SU-DHL-6 (cell line): Measurements from ENCODE around the gene G6PD.

Experiments used
- H2AFZ ChIP-seq: fragments of 200-600 bp; sonication (generic); 2 replicates; pipeline ENCODE4 v1.6.1; 2014; ENCODE audit warnings: low read depth, mild to moderate bottlenecking, moderate library complexity, mixed read lengths, antibody characterized with exemption, low read length; ENCODE audit not compliant: severe bottlenecking
- H3F3A ChIP-seq: fragments of 200-600 bp; shearing (Covaris generic); 2 replicates; pipeline ENCODE4 v1.6.0; 2016; ENCODE audit warnings: antibody characterized with exemption, mild to moderate bottlenecking; ENCODE audit not compliant: insufficient read depth
- H3K27ac ChIP-seq: fragments of 200-600 bp; sonication (generic); 2 replicates; pipeline ENCODE4 v1.5.1; 2016; ENCODE audit warnings: low read depth, mild to moderate bottlenecking, low read length, moderate library complexity, mixed read lengths
- H3K27me3 ChIP-seq: fragments of 200-600 bp; sonication (generic), shearing (Covaris generic); 2 replicates; pipeline ENCODE4 v1.6.0; 2014; ENCODE audit warnings: mild to moderate bottlenecking, low read length
- H3K36me3 ChIP-seq: fragments of 200-600 bp; sonication (generic); 2 replicates; pipeline ENCODE4 v1.6.1; 2014; ENCODE audit warnings: mild to moderate bottlenecking, low read length, mixed read lengths
- H3K4me2 ChIP-seq: fragments of 300-600, 200-600 bp; shearing (Covaris generic), sonication (generic); 2 replicates; pipeline ENCODE4 v1.6.0; 2014; ENCODE audit warnings: low read length, low read depth, mild to moderate bottlenecking; ENCODE audit not compliant: poor library complexity, severe bottlenecking
- H3K4me3 ChIP-seq: fragments of 200-600 bp; sonication (generic); 2 replicates; pipeline ENCODE4 v1.5.1; 2014; ENCODE audit warnings: antibody characterized with exemption, low read length, mild to moderate bottlenecking, mixed read lengths; ENCODE audit not compliant: insufficient read depth, poor library complexity, severe bottlenecking
- H3K79me2 ChIP-seq: fragments of 200-600 bp; sonication (generic); 2 replicates; pipeline ENCODE4 v1.6.1; 2014; ENCODE audit warnings: mild to moderate bottlenecking, low read length, moderate library complexity; ENCODE audit not compliant: insufficient read depth
- H3K9ac ChIP-seq: fragments of 200-600 bp; sonication (generic); 2 replicates; pipeline ENCODE4 v1.7.0; 2014; ENCODE audit warnings: mild to moderate bottlenecking, low read length
- H3K9me2 ChIP-seq: fragments of 200-600 bp; sonication (generic); replicated peaks from 2 replicates; pipeline ENCODE4 v1.6.1; 2014; ENCODE audit warnings: low read length; ENCODE audit not compliant: insufficient read depth
- H3K9me3 ChIP-seq: fragments of 200-600 bp; sonication (generic); 2 replicates; pipeline ENCODE4 v1.6.1; 2014; ENCODE audit warnings: low read length, mixed read lengths; ENCODE audit not compliant: insufficient read depth
- H4K20me1 ChIP-seq: fragments of 200-600 bp; sonication (generic); 2 replicates; pipeline ENCODE4 v1.6.1; 2014; ENCODE audit warnings: low read depth, mild to moderate bottlenecking, antibody characterized with exemption, low read length, moderate library complexity, mixed read lengths
- CTCF ChIP-seq: fragments of 200-600 bp; sonication (generic); IDR thresholded peaks from one replicate; pipeline ENCODE4 v1.5.1; 2017; ENCODE audit warnings: antibody characterized with exemption, mild to moderate bottlenecking, low read length, moderate library complexity; ENCODE audit not compliant: insufficient read depth, poor library complexity, severe bottlenecking
- EZH2phosphoT487 ChIP-seq: fragments of 200-600 bp; sonication (generic), shearing (Covaris generic); conservative IDR thresholded peaks from 2 replicates; pipeline ENCODE4 v1.6.1; 2018; ENCODE audit warnings: mild to moderate bottlenecking, antibody characterized with exemption, low read length, moderate library complexity, mixed read lengths

Gene G6PD

GRCh38 chrX:154526901-154527675, 19.6 kb downstream of the G6PD start:
- no peaks in the 10 kb centered on the region for H3K9me2 ChIP-seq
- peak overlapping the region; percentile 64 for H3K4me2 ChIP-seq
- H3K79me2 ChIP-seq = no peaks in the 10 kb centered on the region
- peak overlapping the region; percentile 63 for H3K27ac ChIP-seq
- TF ChIP-seq CTCF (peak; percentile 21), EZH2phosphoT487 (no peak)
- no peaks in the 10 kb centered on the region for H3K36me3 ChIP-seq
- H3K4me3 ChIP-seq = peak overlapping the region; percentile 46
- peak overlapping the region; percentile 53 for H3K9ac ChIP-seq
- peak overlapping the region; percentile 82 for H2AFZ ChIP-seq
- H3K27me3 ChIP-seq = no peaks in the 10 kb centered on the region
- H3F3A ChIP-seq = no peaks in the 10 kb centered on the region
- no peaks in the 10 kb centered on the region for H3K9me3 ChIP-seq
- no peaks in the 10 kb centered on the region for H4K20me1 ChIP-seq

DNA sequence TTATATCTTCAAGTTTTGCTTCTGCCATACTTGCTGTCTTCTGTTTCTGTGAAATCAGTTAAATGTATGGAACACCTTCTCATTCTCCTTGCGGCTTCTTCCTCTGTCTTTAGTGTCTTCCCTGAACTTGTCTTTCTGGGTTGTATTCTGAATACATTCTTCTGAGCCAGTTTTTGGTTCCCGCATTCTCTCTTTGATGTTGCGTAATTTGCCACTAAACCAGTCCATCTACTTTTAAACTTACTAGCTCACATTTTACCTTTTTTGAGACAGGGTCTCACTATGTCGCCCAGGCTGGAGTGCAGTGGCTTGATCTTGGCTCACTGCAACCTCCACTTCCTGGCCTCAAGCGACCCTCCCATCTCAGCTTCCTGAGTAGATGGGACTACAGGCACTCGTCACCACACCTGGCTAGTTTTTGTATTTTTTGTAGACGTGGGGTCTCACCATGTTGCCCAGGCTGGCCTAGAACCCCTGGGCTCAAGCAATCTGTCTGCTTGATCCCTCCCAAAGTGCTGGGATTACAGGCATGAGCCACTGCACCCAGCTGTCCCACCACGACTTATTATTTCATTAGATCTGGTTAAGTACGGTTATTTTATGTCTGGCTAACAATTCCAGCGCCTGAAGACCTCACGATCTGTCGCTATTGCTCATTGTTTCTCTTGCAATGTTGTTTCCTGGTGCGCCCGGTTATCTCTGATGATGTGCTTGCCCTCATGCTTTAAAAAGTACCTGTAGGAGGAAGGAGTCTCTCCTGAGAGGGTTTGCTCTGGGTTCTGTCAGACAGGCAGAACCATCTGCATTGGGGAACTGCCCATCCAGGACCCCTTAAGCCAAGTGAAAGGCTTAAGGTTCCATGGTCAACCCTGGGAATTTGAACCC, 20.8 kb downstream of the G6PD start:
- Histone ChIP-seq H3K79me2 (no peaks in the 10 kb centered on the region), H3K9me2 (no peaks in the 10 kb centered on the region), H3K27ac (no peak overlapping the region), H3K4me3 (no peak overlapping the region), H3K9ac (no peak overlapping the region), H2AFZ (no peak overlapping the region), H3K36me3 (no peaks in the 10 kb centered on the region), H3K27me3 (no peaks in the 10 kb centered on the region), H3K9me3 (no peaks in the 10 kb centered on the region), H3K4me2 (no peak overlapping the region), H4K20me1 (no peaks in the 10 kb centered on the region), H3F3A (no peaks in the 10 kb centered on the region)
- no peak for TF ChIP-seq CTCF
- no peak for TF ChIP-seq EZH2phosphoT487

DNA sequence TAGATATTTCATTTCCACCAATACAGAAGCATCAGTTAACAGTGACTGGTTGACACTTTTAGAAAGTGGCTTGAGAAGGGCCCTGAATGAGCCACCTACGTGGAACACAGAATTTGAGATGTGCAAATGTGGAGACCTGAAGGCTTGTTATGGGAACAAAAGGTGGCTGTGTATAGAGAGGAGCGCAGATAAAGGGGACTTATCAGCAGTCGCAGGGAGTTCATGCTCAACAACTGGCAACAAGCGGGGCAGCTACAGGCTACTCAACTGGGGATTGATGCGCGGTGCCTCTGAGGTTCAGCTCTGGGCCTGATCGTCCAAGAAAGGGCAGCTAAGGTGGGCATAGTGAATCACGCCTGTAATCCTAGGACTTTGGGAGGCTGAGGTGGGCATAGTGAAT, 27.3 kb downstream of the G6PD start:
- Histone ChIP-seq H3K36me3 (no peaks in the 10 kb centered on the region), H3K27me3 (no peaks in the 10 kb centered on the region), H4K20me1 (no peaks in the 10 kb centered on the region), H3K4me2 (no peak overlapping the region), H3K9ac (no peak overlapping the region), H3K4me3 (no peak overlapping the region), H3K9me2 (no peaks in the 10 kb centered on the region), H3K27ac (no peak overlapping the region), H2AFZ (no peak overlapping the region), H3K9me3 (no peaks in the 10 kb centered on the region), H3F3A (no peaks in the 10 kb centered on the region), H3K79me2 (no peaks in the 10 kb centered on the region)
- TF ChIP-seq CTCF (no peak), EZH2phosphoT487 (no peak)
